RWPE2 (cell line): ENCODE results near the gene OAF.

Experiments
- ATAC-seq: fragments of 200-7000 bp; cut with Tn5 transposase; 3 replicates; pipeline ENCODE4 v1.9.1; 2021; ENCODE audit warnings: low read depth
- DNase-seq: peaks from one replicate; pipeline ENCODE4 v3.0.0-alpha.2; 2020; ENCODE audit warnings: low spot score
- H3K27ac ChIP-seq: fragments of 450-650 bp; 2 replicates; pipeline ENCODE4 v1.5.1; 2017; ENCODE audit warnings: mild to moderate bottlenecking; ENCODE audit not compliant: poor library complexity, severe bottlenecking
- H3K27me3 ChIP-seq: fragments of 250-450 bp; sonication (Bioruptor Pico); 2 replicates; pipeline ENCODE4 v1.5.1; 2021; ENCODE audit warnings: mild to moderate bottlenecking, moderate library complexity; ENCODE audit not compliant: insufficient read depth, poor library complexity, severe bottlenecking
- H3K36me3 ChIP-seq: fragments of 250-450 bp; sonication (Bioruptor Pico); 2 replicates; pipeline ENCODE4 v1.5.1; 2020; ENCODE audit warnings: low read depth, mild to moderate bottlenecking, moderate library complexity
- H3K4me1 ChIP-seq: fragments of 250-450 bp; sonication (Bioruptor Pico); 2 replicates; pipeline ENCODE4 v1.5.1; 2021; ENCODE audit warnings: mild to moderate bottlenecking, moderate library complexity; ENCODE audit not compliant: insufficient read depth, poor library complexity, severe bottlenecking
- H3K4me3 ChIP-seq: fragments of 250-450 bp; sonication (Bioruptor Pico); 2 replicates; pipeline ENCODE4 v1.5.1; 2021; ENCODE audit warnings: mild to moderate bottlenecking, moderate library complexity; ENCODE audit not compliant: severe bottlenecking
- H3K9me3 ChIP-seq: fragments of 250-450 bp; sonication (Bioruptor Pico); 2 replicates; pipeline ENCODE4 v1.5.1; 2021; ENCODE audit warnings: mild to moderate bottlenecking, moderate library complexity; ENCODE audit not compliant: severe bottlenecking
- TF ChIP-seq, protein P1 (sequence below): fragments of 450-650 bp; IDR thresholded peaks from one replicate; pipeline ENCODE4 v1.5.1; 2017; ENCODE audit warnings: mild to moderate bottlenecking, moderate library complexity; ENCODE audit not compliant: poor library complexity, severe bottlenecking

OAF gene

DNA sequence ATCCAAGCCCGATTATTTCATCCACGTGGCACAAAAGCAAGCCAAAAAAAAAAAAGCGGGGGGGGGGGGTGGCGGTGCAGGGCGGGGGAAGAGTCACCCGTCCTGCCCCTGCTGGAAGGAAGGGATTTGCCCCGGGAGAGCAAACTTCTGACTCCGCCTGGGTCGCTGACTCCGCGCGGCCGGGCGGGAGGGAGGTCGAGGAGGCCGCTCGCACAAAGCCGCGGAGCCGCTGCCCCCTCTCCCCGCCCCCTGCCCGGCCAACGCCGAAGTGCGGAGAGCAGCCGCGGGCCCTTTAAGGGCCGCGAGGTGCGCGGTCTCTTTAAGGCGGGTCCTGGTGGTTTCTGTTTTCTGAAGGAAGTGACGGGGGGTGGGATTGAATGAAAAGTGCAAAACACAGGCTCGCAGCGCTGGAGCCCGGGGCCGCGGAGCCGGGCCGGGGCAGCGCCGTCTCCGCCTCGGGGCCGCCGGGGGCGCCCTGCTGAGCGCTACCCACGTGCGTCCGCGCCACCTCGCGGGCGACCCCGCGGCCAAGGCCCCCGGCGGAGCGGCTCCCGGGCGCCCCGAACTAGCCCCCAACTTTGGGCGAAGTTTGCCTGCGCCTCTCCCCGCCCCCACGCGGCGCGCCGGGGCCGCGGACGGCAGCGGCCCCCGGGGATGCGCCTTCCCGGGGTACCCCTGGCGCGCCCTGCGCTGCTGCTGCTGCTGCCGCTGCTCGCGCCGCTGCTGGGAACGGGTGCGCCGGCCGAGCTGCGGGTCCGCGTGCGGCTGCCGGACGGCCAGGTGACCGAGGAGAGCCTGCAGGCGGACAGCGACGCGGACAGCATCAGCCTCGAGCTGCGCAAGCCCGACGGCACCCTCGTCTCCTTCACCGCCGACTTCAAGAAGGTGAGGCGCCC, at the start of gene OAF:
Gene OAF (plus strand): TSS at position 407 of the 896 bp plus-strand sequence. CDS start 248 bp downstream, at position 655.
- no peak for DNase-seq
- Histone ChIP-seq H3K4me3 (peak within 1 kb of the TSS; percentile 93), H3K9me3 (no peaks in the 10 kb centered on the region), H3K27ac (peak within 1 kb of the TSS; percentile 40), H3K4me1 (peaks cover 19% of the 10 kb centered on the region), H3K36me3 (no peaks in the 10 kb centered on the region), H3K27me3 (no peaks in the 10 kb centered on the region)
- TF ChIP-seq, protein P1, sequence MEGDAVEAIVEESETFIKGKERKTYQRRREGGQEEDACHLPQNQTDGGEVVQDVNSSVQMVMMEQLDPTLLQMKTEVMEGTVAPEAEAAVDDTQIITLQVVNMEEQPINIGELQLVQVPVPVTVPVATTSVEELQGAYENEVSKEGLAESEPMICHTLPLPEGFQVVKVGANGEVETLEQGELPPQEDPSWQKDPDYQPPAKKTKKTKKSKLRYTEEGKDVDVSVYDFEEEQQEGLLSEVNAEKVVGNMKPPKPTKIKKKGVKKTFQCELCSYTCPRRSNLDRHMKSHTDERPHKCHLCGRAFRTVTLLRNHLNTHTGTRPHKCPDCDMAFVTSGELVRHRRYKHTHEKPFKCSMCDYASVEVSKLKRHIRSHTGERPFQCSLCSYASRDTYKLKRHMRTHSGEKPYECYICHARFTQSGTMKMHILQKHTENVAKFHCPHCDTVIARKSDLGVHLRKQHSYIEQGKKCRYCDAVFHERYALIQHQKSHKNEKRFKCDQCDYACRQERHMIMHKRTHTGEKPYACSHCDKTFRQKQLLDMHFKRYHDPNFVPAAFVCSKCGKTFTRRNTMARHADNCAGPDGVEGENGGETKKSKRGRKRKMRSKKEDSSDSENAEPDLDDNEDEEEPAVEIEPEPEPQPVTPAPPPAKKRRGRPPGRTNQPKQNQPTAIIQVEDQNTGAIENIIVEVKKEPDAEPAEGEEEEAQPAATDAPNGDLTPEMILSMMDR, result peak; percentile 43
- peak; percentile 80 for ATAC-seq

DNA sequence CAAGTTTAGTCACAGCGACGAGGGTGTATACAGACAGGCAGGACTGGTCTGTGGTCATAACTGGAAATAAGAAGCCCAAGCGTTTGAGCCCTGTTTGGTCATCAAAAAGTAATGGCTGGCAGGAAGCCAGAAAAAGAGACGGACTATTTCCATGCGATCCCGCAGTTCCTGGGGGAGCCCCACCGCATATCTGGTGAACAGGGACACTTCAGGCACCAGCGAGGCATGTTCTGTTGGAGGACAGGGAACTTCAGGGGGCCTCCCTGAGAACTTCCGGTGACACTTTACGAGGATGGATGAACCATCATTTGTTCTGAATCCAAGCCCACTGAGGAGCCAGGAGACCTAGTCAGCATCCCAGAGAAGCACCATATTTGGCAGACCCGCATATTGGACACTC, 43.2 kb upstream of the OAF start:
- TF ChIP-seq, protein P1, result no peak
- no peak for ATAC-seq
- no peaks in the 10 kb centered on the region for H3K27me3 ChIP-seq

DNA sequence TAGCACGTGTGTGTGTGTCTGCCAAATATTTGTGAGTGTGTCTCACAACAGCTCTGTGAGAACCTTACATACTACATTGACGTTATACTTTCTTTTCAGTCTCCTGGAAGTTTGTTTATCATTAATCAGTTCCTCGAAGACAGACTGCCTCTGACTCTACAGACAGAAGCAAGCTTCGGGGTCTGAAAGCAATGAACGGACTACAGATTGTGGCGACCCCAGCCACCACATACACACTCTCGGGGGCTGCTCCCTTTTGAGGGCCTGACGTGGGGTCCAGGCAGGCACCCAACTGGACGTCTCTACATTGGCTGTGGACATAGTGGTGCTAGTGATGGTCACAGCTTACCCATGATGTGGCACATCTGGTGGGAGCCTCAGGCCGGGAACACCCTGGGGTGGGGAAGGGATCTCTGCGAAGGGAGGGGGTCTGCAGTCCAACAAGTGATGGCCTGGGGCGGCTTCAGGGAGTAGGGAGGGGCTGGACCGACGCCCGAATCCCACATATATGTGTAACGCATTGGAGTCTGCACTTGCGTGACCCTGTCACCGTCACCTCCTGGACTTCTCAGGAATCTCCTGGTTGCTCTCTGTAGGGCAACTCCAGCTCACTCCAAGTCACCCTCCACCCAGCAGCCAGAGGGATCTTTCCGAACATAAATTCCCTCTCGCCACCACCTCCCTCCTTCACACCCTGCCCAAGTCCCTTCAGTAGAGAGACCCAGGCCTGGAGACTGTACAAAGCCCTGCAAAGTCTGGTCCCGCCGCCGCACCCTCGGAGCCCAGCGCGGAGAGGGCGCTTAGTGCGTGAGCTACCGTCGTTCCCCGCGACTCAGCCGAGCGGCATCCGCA, 42.5 kb upstream of the OAF start:
- Histone ChIP-seq H3K9me3 (no peaks in the 10 kb centered on the region), H3K4me3 (peak overlapping the region; percentile 31)
- TF ChIP-seq, protein P1, result no peak

More for the DNA sequence above, 43.2 kb upstream of the OAF start:
- no peak overlapping the region for H3K27ac ChIP-seq
- no peaks in the 10 kb centered on the region for H3K9me3 ChIP-seq
- H3K36me3 ChIP-seq, result no peaks in the 10 kb centered on the region
- DNase-seq, result no peak
- no peaks in the 10 kb centered on the region for H3K4me1 ChIP-seq
- no peak overlapping the region for H3K4me3 ChIP-seq

DNA sequence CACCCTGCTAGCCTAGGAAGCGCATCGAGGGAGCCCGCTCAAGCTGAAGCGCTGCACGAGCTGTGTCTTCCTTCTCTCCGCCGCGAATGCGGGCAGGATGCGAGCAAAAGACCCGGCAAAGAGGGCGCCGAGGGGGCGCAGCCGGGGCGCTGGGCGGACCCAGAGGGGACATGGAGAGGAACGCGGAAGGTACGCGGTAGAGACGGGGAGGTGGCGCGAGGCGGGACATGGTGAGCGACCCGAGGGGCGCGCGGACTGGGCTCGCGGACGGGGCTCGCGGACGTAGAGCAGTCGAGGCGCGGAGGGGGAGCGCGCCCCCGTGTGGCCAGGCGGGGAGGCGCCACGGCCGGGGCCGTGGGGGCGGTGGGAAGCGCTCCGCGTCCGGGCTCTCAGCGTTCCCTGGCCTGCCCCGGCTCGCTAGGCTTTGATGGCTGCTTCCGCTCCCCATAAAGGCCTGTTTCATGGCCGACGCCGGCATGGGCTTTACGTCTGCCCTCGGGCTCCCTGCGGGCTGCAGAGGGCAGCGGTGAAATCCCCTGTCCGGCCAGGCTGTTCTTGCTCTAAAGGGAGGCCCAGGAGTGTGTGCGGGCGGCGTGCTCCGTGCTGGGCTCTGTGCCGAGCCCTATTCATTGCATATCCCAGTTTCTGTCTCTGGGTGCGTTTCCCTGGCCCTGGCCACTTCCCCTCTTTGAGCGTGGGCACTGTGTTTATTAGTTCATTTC, 41.7 kb upstream of the OAF start:
- no peak for DNase-seq
- TF ChIP-seq, protein P1, result peak; percentile 95
- ATAC-seq, result peak; percentile 84
- Histone ChIP-seq H3K27me3 (no peaks in the 10 kb centered on the region), H3K27ac (no peak overlapping the region), H3K36me3 (no peaks in the 10 kb centered on the region), H3K4me1 (no peaks in the 10 kb centered on the region), H3K4me3 (peak overlapping the region; percentile 31), H3K9me3 (no peaks in the 10 kb centered on the region)

More for the DNA sequence above, 42.5 kb upstream of the OAF start:
- no peaks in the 10 kb centered on the region for H3K27me3 ChIP-seq
- ATAC-seq (no peak), DNase-seq (no peak)
- no peaks in the 10 kb centered on the region for H3K36me3 ChIP-seq
- H3K4me1 ChIP-seq, result no peaks in the 10 kb centered on the region
- H3K27ac ChIP-seq, result no peak overlapping the region
